Body of pancreas (tissue), 4 donors: ENCODE measurements around the gene MKRN3.

ENCODE experiments used
- CTCF ChIP-seq, 7 experiments: fragments of 450-650 bp in 4 of 7; fragments of 200-600 bp in 3 of 7; sonication (generic) in 3 of 7; IDR thresholded peaks; one replicate each; pipeline ENCODE4 v1.5.1; 2016 to 2019; ENCODE audit warnings: antibody characterized with exemption in 7 of 7
- POLR2A ChIP-seq, 3 donors: fragments of 450-650 bp; IDR thresholded peaks; one replicate each; pipeline ENCODE4 v1.6.1; 2016; ENCODE audit warnings: antibody characterized with exemption in 3 of 3, mild to moderate bottlenecking in 2 of 3

DNA sequence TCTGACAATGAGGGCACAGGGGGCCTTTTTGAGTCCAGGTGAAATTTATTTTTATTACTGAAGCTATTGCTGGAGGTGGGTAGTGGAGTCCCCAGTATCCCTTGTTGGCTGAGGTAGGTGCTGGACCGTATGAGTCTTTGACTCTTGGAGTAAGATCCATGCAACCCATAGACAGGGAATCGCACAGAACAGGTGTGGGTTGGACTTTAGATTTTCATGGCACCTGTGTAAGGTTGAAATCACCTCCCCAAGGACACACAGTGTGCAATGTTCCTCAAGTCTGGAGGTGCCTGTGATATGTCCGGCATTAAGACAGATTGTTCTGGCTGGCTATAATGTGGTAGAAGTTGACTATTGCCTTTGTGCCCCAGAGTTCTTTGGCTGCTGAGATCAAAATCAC is 23.5 kb downstream of the MKRN3 start:
- TF ChIP-seq CTCF (IDR thresholded peaks at IDR 0.05) (no peak), POLR2A (IDR thresholded peaks at IDR 0.05) (no peak)
